Right lobe of liver (tissue), 6 donors: ENCODE measurements around the gene IQSEC1. TPM values are rescaled to one million over a fixed set of nuclear protein-coding genes. Genes with fewer than 3 reads are reported as not detected.

ENCODE experiments used
- ATAC-seq, 4 donors: fragments of 200-7000 bp; cut with Tn5 transposase; one replicate each; pipeline ENCODE4 v1.9.1; 2020; ENCODE audit warnings: mild to moderate bottlenecking in 4 of 4, moderate library complexity in 4 of 4
- DNase-seq, 3 donors: peaks; one replicate each; pipeline ENCODE4 v3.0.0-alpha.2; 2020
- H3K27ac ChIP-seq, 3 donors: fragments of 200-600 bp; one replicate each; pipeline ENCODE4 v1.8.0; 2022
- H3K27me3 ChIP-seq, 2 donors: fragments of 200-600 bp; one replicate each; pipeline ENCODE4 v1.8.0; 2022
- H3K36me3 ChIP-seq, 4 donors: fragments of 200-600 bp; sonication (generic) in 1 of 4; one replicate each; pipeline versions ENCODE4 v1.5.1 to v1.8.0; 2017 to 2022; ENCODE audit warnings: control low read depth in 1 of 4
- H3K4me1 ChIP-seq, 4 donors: fragments of 200-600 bp; sonication (generic) in 1 of 4; one replicate each; pipeline versions ENCODE4 v1.5.1 to v1.8.0; 2017 to 2022; ENCODE audit warnings: control low read depth in 1 of 4
- H3K4me3 ChIP-seq, 3 donors: fragments of 200-600 bp; one replicate each; pipeline ENCODE4 v1.8.0; 2022
- H3K9me3 ChIP-seq, 4 donors: fragments of 200-600 bp; sonication (generic) in 1 of 4; one replicate each; pipeline versions ENCODE4 v1.5.1 to v1.8.0; 2017 to 2022; ENCODE audit warnings: control low read depth in 1 of 4
- CTCF ChIP-seq, 4 donors: fragments of 200-600 bp in 3 of 4; fragments of 450-650 bp in 1 of 4; IDR thresholded peaks; one replicate each; pipeline versions ENCODE4 v1.5.1 to v1.8.0; 2016 to 2022; ENCODE audit warnings: antibody characterized with exemption in 4 of 4, mild to moderate bottlenecking in 2 of 4
- POLR2A ChIP-seq: fragments of 450-650 bp; IDR thresholded peaks from one replicate; pipeline ENCODE4 v1.6.1; 2017; ENCODE audit warnings: antibody characterized with exemption, mild to moderate bottlenecking
- WGBS: methylation state at CpG from one replicate; pipeline ENCODE4 v1.1.6; 2018; ENCODE audit warnings: low coverage, low lambda C conversion rate; ENCODE audit not compliant: insufficient coverage; ENCODE audit errors: missing lambda C conversion rate; 5-methylcytosine and 5-hydroxymethylcytosine counted together
- intact Hi-C, 2 donors: fragments of 100-400 bp; cut with DNase I; formaldehyde crosslinking; loops; one replicate each; pipeline versions ENCODE4 v1.11.2 to v1.14.1; 2022
- total RNA-seq, 6 experiments: library from RNA; depleted of rRNA in 2 of 6; stranded (reverse); fragments of >200 nt in 2 of 6; fragmentation: NEBNext Ultra II Directional in 3 of 6; extraction: Animal tissue kit (Norgen Biotek cat#: 25700) in 3 of 6; gene quantifications; one replicate each; pipeline versions ENCODE4 v1.1.0 to v1.2.4, GENCODE V29; 2016 to 2023
- donor health status: DM: no; HTN: yes; CAD: no.
- donor health status: DM: no; HTN: no; CAD: no.
- donor health status: DM: no; HTN: no; CAD: no.
- donor health status: DM: no; HTN: yes; CAD: no.
- donor health status: DM: no; HTN: yes; CAD: no.

Gene IQSEC1
- total RNA-seq, 6 experiments from 2014 or later: 32.1 to 61.3 (median 48.9) TPM

- Histone ChIP-seq H3K27ac (peak overlapping the region; percentile 58 to 91 (median 89)), H3K9me3 (no peaks in the 10 kb centered on the region), H3K4me1 (peaks cover 2 to 72% (median 43%) of the 10 kb centered on the region in 4 donors), H3K4me3 (peak overlapping the region in 1 of 3 donors; percentile 0), H3K36me3 (no peaks in the 10 kb centered on the region), H3K27me3 (no peaks in the 10 kb centered on the region)
- intact Hi-C loops: no loop called here
- DNase-seq (peak in 2 of 3 donors; percentile 28 to 78), ATAC-seq (peak; percentile 57 to 74 (median 66))
- TF ChIP-seq CTCF (IDR thresholded peaks at IDR 0.05) (no peak), POLR2A (no peak)
- WGBS: 24% methylated on average over 3 of the region's 11 CpGs
Observed at GRCh38 chr3:12964711-12965612, 108.3 kb downstream of the IQSEC1 start.

- H3K9me3 ChIP-seq: no peaks in the 10 kb centered on the region
- DNase-seq: no peak
- ATAC-seq: peak; percentile 3 to 24 (median 12)
- no peaks in the 10 kb centered on the region for H3K36me3 ChIP-seq
- peak overlapping the region in 1 of 3 donors; percentile 0 for H3K4me3 ChIP-seq
- WGBS: 4% methylated on average over 4 of the region's 8 CpGs
- H3K4me1 ChIP-seq: peaks cover 2 to 80% (median 44%) of the 10 kb centered on the region in 4 donors
- no peaks in the 10 kb centered on the region for H3K27me3 ChIP-seq
- H3K27ac ChIP-seq: peak overlapping the region; percentile 58 to 91 (median 89)
- intact Hi-C loops: no loop called here
- TF ChIP-seq POLR2A: peak; percentile 12
- no peak for TF ChIP-seq CTCF (IDR thresholded peaks at IDR 0.05)
Observed at GRCh38 chr3:12963922-12964701, 109.1 kb downstream of the IQSEC1 start.

GRCh38 chr3:12963231-12963896, 109.9 kb downstream of the IQSEC1 start:
- H3K27ac ChIP-seq: peak overlapping the region in 2 of 3 donors; percentile 89 to 91
- H3K36me3 ChIP-seq: no peaks in the 10 kb centered on the region
- H3K4me3 ChIP-seq: no peak overlapping the region
- peaks cover 2 to 86% (median 47%) of the 10 kb centered on the region in 4 donors for H3K4me1 ChIP-seq
- TF ChIP-seq CTCF (IDR thresholded peaks at IDR 0.05): no peak
- TF ChIP-seq POLR2A: no peak
- no peaks in the 10 kb centered on the region for H3K27me3 ChIP-seq
- ATAC-seq (no peak), DNase-seq (no peak)
- WGBS: 22% methylated on average over 6 of the region's 7 CpGs
- no peaks in the 10 kb centered on the region for H3K9me3 ChIP-seq
- intact Hi-C loops: no loop called here

GRCh38 chr3:12962292-12962691, 110.9 kb downstream of the IQSEC1 start:
- Histone ChIP-seq H3K27ac (peak overlapping the region in 2 of 3 donors; percentile 23 to 91), H3K4me1 (peaks cover 2 to 94% (median 50%) of the 10 kb centered on the region in 4 donors), H3K4me3 (no peak overlapping the region), H3K36me3 (no peaks in the 10 kb centered on the region), H3K27me3 (no peaks in the 10 kb centered on the region), H3K9me3 (no peaks in the 10 kb centered on the region)
- ATAC-seq (peak in 1 of 4 donors; percentile 26), DNase-seq (no peak)
- no peak for TF ChIP-seq CTCF (IDR thresholded peaks at IDR 0.05)
- no peak for TF ChIP-seq POLR2A
- intact Hi-C loops: no loop called here
- WGBS: 43% methylated on average over 3 of the region's 3 CpGs
